ENCODE data around the gene PRKAB1.
"Not testable (repeated sequence)": the region's sequence is repeated elsewhere in the genome, so short reads cannot be mapped to it uniquely, and the experiment has no call there.

The PRKAB1 gene

GRCh38 chr12:119667577-119668323 lies at the start of gene PRKAB1:
Gene PRKAB1, plus strand, starts transcription at chr12:119668133. Its CDS starts 112 bp downstream, at chr12:119668245.
- peak within 1 kb of the TSS; percentile 97 to 98 for H3K4me3 ChIP-seq (replicated peaks in 1 of 2; ENCODE audit: low read depth in 2 of 2, low read length in 2 of 2)
- peak; percentile 69 for TF ChIP-seq CTCF (IDR thresholded peaks at IDR 0.05; ENCODE audit: low read depth, low read length)
- peak; percentile 97 to 98 for DNase-seq (ENCODE audit: low read depth in 2 of 2)

GRCh38 chr12:119618328-119618896 lies 49.5 kb upstream of the PRKAB1 start:
- not testable (repeated sequence) for H3K4me3 ChIP-seq (replicated peaks in 1 of 2; ENCODE audit: low read depth in 2 of 2, low read length in 2 of 2); DNase-seq (ENCODE audit: low read depth in 2 of 2)

- no peak for TF ChIP-seq CTCF (IDR thresholded peaks at IDR 0.05; ENCODE audit: low read depth, low read length)
- no peak for DNase-seq (ENCODE audit: low read depth in 2 of 2)
- no peak overlapping the region for H3K4me3 ChIP-seq (replicated peaks in 1 of 2; ENCODE audit: low read depth in 2 of 2, low read length in 2 of 2)
Observed at GRCh38 chr12:119620490-119620889, 47.4 kb upstream of the PRKAB1 start.

- DNase-seq (ENCODE audit: low read depth in 2 of 2): no peak
- TF ChIP-seq CTCF (IDR thresholded peaks at IDR 0.05; ENCODE audit: low read depth, low read length): no peak
- H3K4me3 ChIP-seq (replicated peaks in 1 of 2; ENCODE audit: low read depth in 2 of 2, low read length in 2 of 2): no peak overlapping the region
Observed at GRCh38 chr12:119621878-119622277, 46.1 kb upstream of the PRKAB1 start.

GRCh38 chr12:119624966-119625365 lies 43.0 kb upstream of the PRKAB1 start:
- peak; percentile 21 to 41 for DNase-seq (ENCODE audit: low read depth in 2 of 2)
- no peak overlapping the region for H3K4me3 ChIP-seq (replicated peaks in 1 of 2; ENCODE audit: low read depth in 2 of 2, low read length in 2 of 2)
- TF ChIP-seq CTCF (IDR thresholded peaks at IDR 0.05; ENCODE audit: low read depth, low read length): no peak

- no peak for TF ChIP-seq CTCF (IDR thresholded peaks at IDR 0.05; ENCODE audit: low read depth, low read length)
- H3K4me3 ChIP-seq (replicated peaks in 1 of 2; ENCODE audit: low read depth in 2 of 2, low read length in 2 of 2): no peak overlapping the region
- DNase-seq (ENCODE audit: low read depth in 2 of 2): no peak
Observed at GRCh38 chr12:119627019-119627643, 40.8 kb upstream of the PRKAB1 start.

- no peak for TF ChIP-seq CTCF (IDR thresholded peaks at IDR 0.05; ENCODE audit: low read depth, low read length)
- no peak overlapping the region for H3K4me3 ChIP-seq (replicated peaks in 1 of 2; ENCODE audit: low read depth in 2 of 2, low read length in 2 of 2)
- DNase-seq (ENCODE audit: low read depth in 2 of 2): no peak
Observed at GRCh38 chr12:119627686-119628085, 40.2 kb upstream of the PRKAB1 start.
